Measurements from ENCODE around the gene AGPAT3. TPM values are rescaled to one million over a fixed set of nuclear protein-coding genes. Genes with fewer than 3 reads are reported as not detected.

Gene AGPAT3
- total RNA-seq, 1 donor from 2014 or later: 7.8 TPM

DNA sequence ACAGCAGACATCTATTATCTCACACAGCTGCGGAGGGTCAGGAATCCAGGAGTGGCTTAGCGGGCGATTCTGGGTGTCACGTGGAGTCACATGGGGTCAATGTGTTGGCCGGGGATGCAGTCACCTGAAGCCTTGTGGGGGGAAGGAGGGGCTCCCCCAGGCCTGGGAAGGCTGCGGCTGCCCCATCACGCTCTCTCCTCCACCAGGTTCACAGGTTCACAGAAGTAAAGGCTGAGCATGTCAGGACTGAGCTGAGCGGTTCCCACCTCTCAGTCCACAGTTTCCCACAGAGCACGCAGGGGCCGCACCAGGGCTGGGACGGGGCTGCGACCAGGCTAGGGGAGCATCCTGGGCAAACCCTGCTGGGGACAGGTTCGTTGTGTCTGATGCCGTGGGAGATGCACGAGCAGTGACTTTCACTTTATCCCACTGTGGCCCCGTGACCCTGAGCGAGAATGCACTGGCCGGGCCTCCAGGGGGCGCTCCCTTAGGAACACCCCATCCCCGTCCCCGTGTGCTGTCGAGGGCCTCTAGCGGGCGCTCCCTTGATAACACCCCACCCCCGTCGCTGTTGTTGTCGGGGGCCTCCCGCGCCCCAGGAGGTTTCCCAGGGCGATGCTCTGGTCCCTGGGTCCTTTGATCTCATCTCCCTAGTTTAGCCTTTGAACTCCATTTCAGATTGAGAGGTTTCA, 73.9 kb downstream of the AGPAT3 start:
- H3K27me3 ChIP-seq: no peaks in the 10 kb centered on the region
- no peaks in the 10 kb centered on the region for H3K36me3 Mint-ChIP-seq
- H4K20me1 ChIP-seq (ENCODE audit: low read depth): no peaks in the 10 kb centered on the region
- peaks cover 31% of the 10 kb centered on the region for H3K4me1 Mint-ChIP-seq
- H3K27ac Mint-ChIP-seq: peak overlapping the region; percentile 42
- no peak overlapping the region for H3K27ac ChIP-seq
- H3K9me3 Mint-ChIP-seq: no peaks in the 10 kb centered on the region
- no peak overlapping the region for H3K9ac ChIP-seq
- DNase-seq (ENCODE audit: low spot score): peak; percentile 93
- H3K9me3 ChIP-seq (ENCODE audit: low read depth): no peaks in the 10 kb centered on the region
- H3K79me2 ChIP-seq (ENCODE audit: low read depth): no peaks in the 10 kb centered on the region
- peaks cover 5% of the 10 kb centered on the region for H3F3A ChIP-seq (ENCODE audit: low read depth)
- peak overlapping the region; percentile 55 for H3K4me2 ChIP-seq
- no peaks in the 10 kb centered on the region for H3K27me3 Mint-ChIP-seq (ENCODE audit: insufficient read depth, low read depth)
- no peak overlapping the region for H3K4me3 Mint-ChIP-seq
- peaks cover 6% of the 10 kb centered on the region for H3K4me1 ChIP-seq
- no peak for TF ChIP-seq EZH2phosphoT487 (IDR thresholded peaks at IDR 0.05)
- TF ChIP-seq CTCF (IDR thresholded peaks at IDR 0.05): peak; percentile 96
- no peak for TF ChIP-seq EZH2 (IDR thresholded peaks at IDR 0.05)
- peak overlapping the region; percentile 38 for H2AFZ ChIP-seq (replicated peaks)
- no peaks in the 10 kb centered on the region for H3K36me3 ChIP-seq
- H3K4me3 ChIP-seq: no peak overlapping the region

DNA sequence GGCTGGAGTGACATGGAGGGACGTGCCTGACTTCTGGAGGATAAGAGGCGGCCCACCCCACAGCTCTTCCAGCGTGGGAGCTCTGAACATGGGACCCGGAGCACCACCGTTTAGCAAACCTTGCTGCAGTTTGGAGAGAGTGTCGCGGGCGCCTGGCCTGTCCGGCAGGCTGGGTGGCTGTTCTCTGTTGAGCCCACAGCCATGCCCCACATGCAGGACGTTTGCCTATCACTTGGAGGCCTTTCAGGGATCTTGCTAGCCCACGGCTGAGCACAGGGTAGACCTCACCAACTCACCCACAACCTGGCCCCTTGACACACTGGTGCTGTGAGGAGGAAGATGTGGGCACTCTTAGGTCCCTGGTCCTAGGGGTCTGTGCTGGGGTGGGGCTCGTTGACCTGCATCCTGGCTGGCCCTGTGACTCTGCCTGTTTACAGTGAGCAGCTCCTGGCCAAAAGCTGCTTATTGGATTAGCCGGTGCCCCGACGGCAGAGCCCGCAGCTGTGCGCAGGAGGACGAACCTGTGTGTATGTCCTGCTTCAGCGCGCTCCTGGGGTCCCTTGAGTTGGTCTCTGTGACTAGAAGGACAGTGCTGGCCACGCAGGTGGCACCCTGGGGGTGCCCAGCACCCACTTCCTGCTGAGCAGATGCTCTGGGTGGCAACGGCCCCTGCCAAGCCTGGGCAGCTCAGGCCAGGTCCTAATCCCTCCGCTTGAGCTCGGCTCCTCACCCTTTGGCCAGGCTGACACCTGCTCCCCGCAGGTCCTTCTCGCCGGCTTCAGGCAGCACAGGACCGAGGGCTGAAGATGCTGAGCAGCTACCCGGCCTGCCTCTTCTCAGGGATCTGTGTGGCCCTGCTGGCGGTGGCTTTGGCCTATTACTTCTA, 74.7 kb downstream of the AGPAT3 start:
- H3K27me3 Mint-ChIP-seq (ENCODE audit: insufficient read depth, low read depth): no peaks in the 10 kb centered on the region
- Histone ChIP-seq H3K9ac (no peak overlapping the region), H3K27ac (no peak overlapping the region), H3K9me3 (ENCODE audit: low read depth) (no peaks in the 10 kb centered on the region), H3F3A (ENCODE audit: low read depth) (peaks cover 5% of the 10 kb centered on the region), H3K4me3 (no peak overlapping the region), H3K4me2 (peak overlapping the region; percentile 55), H4K20me1 (ENCODE audit: low read depth) (no peaks in the 10 kb centered on the region), H3K36me3 (no peaks in the 10 kb centered on the region), H3K4me1 (peaks cover 12% of the 10 kb centered on the region), H3K27me3 (no peaks in the 10 kb centered on the region), H2AFZ (replicated peaks) (peak overlapping the region; percentile 38), H3K79me2 (ENCODE audit: low read depth) (no peaks in the 10 kb centered on the region)
- TF ChIP-seq EZH2phosphoT487 (IDR thresholded peaks at IDR 0.05) (no peak), EZH2 (IDR thresholded peaks at IDR 0.05) (no peak), CTCF (IDR thresholded peaks at IDR 0.05) (no peak)
- H3K4me3 Mint-ChIP-seq: no peak overlapping the region
- H3K9me3 Mint-ChIP-seq: no peaks in the 10 kb centered on the region
- H3K36me3 Mint-ChIP-seq: no peaks in the 10 kb centered on the region
- H3K27ac Mint-ChIP-seq: no peak overlapping the region
- no peak for DNase-seq (ENCODE audit: low spot score)
- H3K4me1 Mint-ChIP-seq: peaks cover 38% of the 10 kb centered on the region

GRCh38 chr21:43940329-43941050, 75.5 kb downstream of the AGPAT3 start:
- no peaks in the 10 kb centered on the region for H3K27me3 ChIP-seq
- DNase-seq (ENCODE audit: low spot score): no peak
- H3K79me2 ChIP-seq (ENCODE audit: low read depth): no peaks in the 10 kb centered on the region
- Mint-ChIP-seq H3K9me3 (no peaks in the 10 kb centered on the region), H3K4me1 (peaks cover 38% of the 10 kb centered on the region), H3K4me3 (no peak overlapping the region), H3K27me3 (ENCODE audit: insufficient read depth, low read depth) (no peaks in the 10 kb centered on the region), H3K36me3 (no peaks in the 10 kb centered on the region), H3K27ac (no peak overlapping the region)
- H3K4me1 ChIP-seq: peaks cover 14% of the 10 kb centered on the region
- no peak overlapping the region for H3K4me3 ChIP-seq
- H3F3A ChIP-seq (ENCODE audit: low read depth): peaks cover 5% of the 10 kb centered on the region
- no peak for TF ChIP-seq EZH2 (IDR thresholded peaks at IDR 0.05)
- no peak for TF ChIP-seq CTCF (IDR thresholded peaks at IDR 0.05)
- no peak for TF ChIP-seq EZH2phosphoT487 (IDR thresholded peaks at IDR 0.05)
- no peaks in the 10 kb centered on the region for H4K20me1 ChIP-seq (ENCODE audit: low read depth)
- H3K4me2 ChIP-seq: no peak overlapping the region
- no peak overlapping the region for H3K27ac ChIP-seq
- no peak overlapping the region for H2AFZ ChIP-seq (replicated peaks)
- H3K9me3 ChIP-seq (ENCODE audit: low read depth): no peaks in the 10 kb centered on the region
- H3K36me3 ChIP-seq: no peaks in the 10 kb centered on the region
- no peak overlapping the region for H3K9ac ChIP-seq
